Muscle layer of colon (tissue), 2 donors: ENCODE data around the gene CWC15.
"Not testable (repeated sequence)": the region's sequence is repeated elsewhere in the genome, so short reads cannot be mapped to it uniquely, and the experiment has no call there.

ENCODE experiments used
- H3K27ac ChIP-seq: one replicate; pipeline ENCODE4 v1.7.0; 2013; ENCODE audit warnings: low read depth, mild to moderate bottlenecking, low read length, moderate library complexity
- H3K27me3 ChIP-seq, 2 donors: one replicate each; pipeline ENCODE4 v1.7.0; 2013; ENCODE audit warnings: low read length in 2 of 2, mild to moderate bottlenecking in 2 of 2; ENCODE audit not compliant: insufficient read depth in 2 of 2, control insufficient read depth in 1 of 2
- H3K36me3 ChIP-seq: one replicate; pipeline ENCODE4 v1.7.0; 2013; ENCODE audit warnings: mild to moderate bottlenecking, low read length; ENCODE audit not compliant: insufficient read depth
- H3K4me1 ChIP-seq: one replicate; pipeline ENCODE4 v1.7.0; 2013; ENCODE audit warnings: mild to moderate bottlenecking, low read length; ENCODE audit not compliant: insufficient read depth
- H3K4me3 ChIP-seq, 2 donors: one replicate each; pipeline ENCODE4 v1.7.0; 2013; ENCODE audit warnings: low read length in 2 of 2, low read depth in 1 of 2, mild to moderate bottlenecking in 1 of 2, moderate library complexity in 1 of 2
- H3K9ac ChIP-seq: one replicate; pipeline ENCODE4 v1.7.0; 2013; ENCODE audit warnings: low read length
- H3K9me3 ChIP-seq: one replicate; pipeline ENCODE4 v1.7.0; 2013; ENCODE audit warnings: mild to moderate bottlenecking, low read length
- donor health status: abdominal sarcoma.
- donor health status: Adenocarcinoma of cecum.

CWC15 gene

DNA sequence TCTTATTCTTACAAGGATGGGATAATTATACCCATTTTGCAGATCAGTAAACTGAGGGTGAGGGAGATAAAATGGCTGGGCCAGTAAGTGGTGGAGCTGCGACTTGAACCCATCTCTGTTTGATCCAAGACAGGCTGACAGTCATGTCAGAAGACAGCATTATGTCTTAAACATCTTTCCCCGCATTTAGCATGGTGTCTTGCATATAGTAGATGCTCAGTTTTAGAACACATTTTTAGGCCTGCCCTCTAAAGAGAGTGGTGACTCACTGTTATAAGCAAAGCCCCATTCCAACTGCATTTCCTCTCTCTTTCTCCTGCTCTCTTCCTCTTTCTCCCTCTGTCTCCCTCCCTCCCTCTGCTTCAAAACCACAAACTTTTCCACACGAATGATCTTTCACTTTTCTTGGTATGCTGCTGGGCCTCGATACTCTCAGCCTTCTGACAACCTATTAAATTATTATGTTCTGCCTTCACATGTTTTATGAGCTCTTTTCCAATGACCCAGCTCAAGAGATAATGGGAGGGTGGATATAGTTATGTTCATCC is 25.2 kb downstream of the CWC15 start:
- no peaks in the 10 kb centered on the region for H3K27me3 ChIP-seq
- H3K27ac ChIP-seq = no peak overlapping the region
- H3K9me3 ChIP-seq = no peaks in the 10 kb centered on the region
- no peak overlapping the region for H3K9ac ChIP-seq
- H3K36me3 ChIP-seq = no peaks in the 10 kb centered on the region
- H3K4me1 ChIP-seq = no peaks in the 10 kb centered on the region
- no peak overlapping the region for H3K4me3 ChIP-seq

DNA sequence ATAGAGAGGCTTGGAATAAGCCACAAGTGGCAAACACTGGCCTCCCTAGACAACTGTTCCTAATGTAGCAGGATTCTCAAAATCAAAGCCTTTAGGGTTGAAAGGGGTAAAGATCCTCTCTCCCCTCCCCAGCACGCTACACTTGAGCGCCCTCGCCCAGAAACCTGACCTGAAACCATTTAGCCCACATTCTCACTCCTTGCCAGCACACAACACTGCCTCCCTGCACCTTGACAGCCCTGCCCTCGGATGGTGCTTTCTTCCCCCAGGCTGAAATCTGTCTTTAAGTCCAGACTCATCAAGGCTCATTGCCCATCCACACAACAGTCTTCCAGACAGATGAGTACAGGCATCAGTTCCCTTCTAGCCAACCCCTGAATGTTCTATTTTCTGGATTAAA is 26.5 kb downstream of the CWC15 start:
- H3K27me3 ChIP-seq = no peaks in the 10 kb centered on the region
- no peaks in the 10 kb centered on the region for H3K4me1 ChIP-seq
- no peak overlapping the region for H3K9ac ChIP-seq
- H3K27ac ChIP-seq = no peak overlapping the region
- no peak overlapping the region for H3K4me3 ChIP-seq
- H3K36me3 ChIP-seq = no peaks in the 10 kb centered on the region
- no peaks in the 10 kb centered on the region for H3K9me3 ChIP-seq

DNA sequence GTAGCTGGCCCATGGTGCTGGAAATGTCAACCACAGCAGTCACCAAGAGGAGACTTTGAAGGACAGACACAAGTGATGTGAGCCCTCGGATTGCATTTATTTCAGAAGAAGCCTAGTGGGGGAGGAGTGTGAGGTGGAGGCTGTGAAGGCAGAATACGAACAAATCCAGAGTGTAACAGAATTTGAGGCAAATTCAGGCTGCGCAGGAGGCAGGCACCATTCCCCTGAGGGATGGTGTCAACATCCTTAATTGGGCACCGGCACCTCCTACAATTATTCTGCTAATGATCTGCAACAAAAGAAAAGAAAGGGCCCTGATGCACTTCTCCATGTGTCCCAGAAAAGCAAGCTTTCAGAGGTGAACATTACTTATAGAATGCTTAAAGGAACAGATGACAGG is 32.2 kb downstream of the CWC15 start:
- Histone ChIP-seq H3K27me3 (no peaks in the 10 kb centered on the region), H3K4me3 (no peak overlapping the region), H3K4me1 (no peaks in the 10 kb centered on the region), H3K27ac (no peak overlapping the region), H3K36me3 (no peaks in the 10 kb centered on the region), H3K9ac (no peak overlapping the region), H3K9me3 (no peaks in the 10 kb centered on the region)

DNA sequence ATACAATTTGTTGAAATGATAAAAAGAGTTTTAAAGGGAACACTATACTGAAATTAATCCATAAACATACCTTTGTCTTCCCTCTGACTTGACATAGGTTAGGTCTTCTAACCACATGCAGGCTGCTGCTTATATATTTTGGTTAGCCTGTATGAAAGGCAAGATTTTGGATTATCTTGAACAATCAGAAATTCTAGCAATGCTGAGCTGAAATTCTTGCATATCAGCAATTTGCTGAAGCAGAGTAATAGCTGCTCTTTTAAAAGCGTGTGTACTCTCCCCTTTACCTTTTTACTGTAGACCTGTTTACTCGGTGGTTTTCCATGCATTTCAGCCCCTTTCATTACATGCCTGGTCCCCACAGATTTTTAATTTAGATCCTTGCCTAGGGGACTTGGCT is 34.0 kb downstream of the CWC15 start:
- Histone ChIP-seq H3K9me3 (no peaks in the 10 kb centered on the region), H3K27me3 (no peaks in the 10 kb centered on the region)

DNA sequence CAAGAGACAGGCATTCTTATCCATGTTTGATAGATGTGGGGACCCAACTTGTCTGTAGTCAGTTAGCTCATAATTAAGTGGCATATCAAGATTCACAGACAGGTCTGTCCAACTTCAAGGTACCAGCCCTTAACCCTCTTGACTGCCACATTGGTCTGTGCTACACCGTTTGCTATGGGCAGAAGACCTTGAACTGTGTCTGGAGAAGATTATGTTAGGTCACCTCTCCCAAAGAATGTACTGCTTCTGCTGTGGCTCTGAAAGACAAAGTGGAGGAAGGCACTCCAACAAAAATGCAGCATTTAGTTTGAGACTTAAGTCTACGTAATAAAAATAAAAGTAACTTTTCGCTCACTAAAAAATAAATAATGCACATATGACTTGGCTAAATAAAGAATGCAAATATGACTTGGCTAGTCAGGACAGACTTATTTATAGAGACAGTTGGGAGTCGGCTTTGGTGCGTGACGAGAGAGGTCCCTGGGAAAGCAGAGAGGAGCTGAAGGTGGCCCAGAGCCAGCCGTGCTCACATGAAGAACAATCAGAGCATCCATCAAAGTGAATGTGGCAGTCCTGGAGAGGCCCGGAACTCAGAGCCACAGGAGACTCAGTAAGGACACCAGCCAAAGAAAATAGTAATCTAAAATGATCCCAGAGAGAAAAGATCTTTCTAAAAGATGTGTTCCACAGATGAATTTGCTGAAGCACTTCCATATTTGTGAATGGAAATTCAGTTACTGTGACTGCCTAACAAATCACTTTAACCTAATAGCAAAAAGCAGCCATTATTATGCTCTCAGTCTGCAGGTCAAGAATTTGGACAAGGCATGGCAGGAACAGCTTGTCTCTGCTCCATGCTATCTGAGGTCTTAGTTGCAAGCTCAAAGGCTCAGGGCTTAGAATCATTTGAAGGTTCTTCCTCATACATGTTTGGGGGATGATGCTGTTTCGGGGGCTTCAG is 35.0 kb downstream of the CWC15 start:
- Histone ChIP-seq H3K36me3 (no peaks in the 10 kb centered on the region), H3K9me3 (no peaks in the 10 kb centered on the region), H3K4me1 (no peaks in the 10 kb centered on the region), H3K27ac (no peak overlapping the region), H3K4me3 (no peak overlapping the region), H3K27me3 (no peaks in the 10 kb centered on the region), H3K9ac (no peak overlapping the region)

More for the DNA sequence above, 34.0 kb downstream of the CWC15 start:
- Histone ChIP-seq H3K27ac (no peak overlapping the region), H3K4me3 (no peak overlapping the region), H3K9ac (no peak overlapping the region), H3K4me1 (no peaks in the 10 kb centered on the region), H3K36me3 (no peaks in the 10 kb centered on the region)

DNA sequence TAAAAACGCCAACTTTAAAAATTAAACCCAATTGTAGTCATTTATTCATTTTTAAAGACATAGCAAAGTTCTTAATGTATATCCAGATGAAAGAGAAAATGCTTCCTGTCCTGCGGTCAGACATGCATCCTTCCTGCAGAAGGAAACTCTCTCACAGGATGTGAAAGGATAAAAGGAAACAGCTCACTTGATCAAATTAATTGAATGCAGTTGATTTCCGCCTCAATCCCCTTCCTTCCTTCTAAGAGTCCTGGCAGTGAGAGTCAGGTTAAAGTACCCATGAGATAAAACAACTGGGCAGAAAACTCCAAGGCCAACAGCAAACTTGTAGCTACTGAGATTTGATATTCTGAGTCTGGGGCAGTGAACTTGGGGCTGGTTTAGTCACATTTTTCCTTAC is 38.5 kb downstream of the CWC15 start:
- no peak overlapping the region for H3K27ac ChIP-seq

DNA sequence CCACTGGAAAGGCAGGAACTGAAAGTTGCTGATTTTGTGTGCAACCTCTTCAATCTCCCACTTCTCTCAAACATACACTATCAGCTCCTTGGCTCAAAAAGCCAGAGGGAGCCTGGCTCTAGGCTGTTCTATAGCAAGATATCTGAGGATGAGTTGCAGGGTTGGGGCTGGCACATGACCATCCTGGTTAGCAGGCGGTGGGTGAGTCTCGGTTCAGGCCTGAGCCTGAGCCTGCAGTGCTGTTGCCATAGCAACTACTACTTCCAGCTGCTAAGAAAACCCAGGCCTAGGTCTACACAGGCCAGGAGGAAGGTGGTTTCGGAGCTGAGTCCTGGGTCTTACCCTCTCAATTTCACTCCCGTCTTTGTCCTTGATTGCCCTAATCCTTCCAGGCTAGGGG is 39.0 kb downstream of the CWC15 start:
- no peak overlapping the region for H3K9ac ChIP-seq
- no peak overlapping the region for H3K27ac ChIP-seq
- no peaks in the 10 kb centered on the region for H3K36me3 ChIP-seq
- no peak overlapping the region for H3K4me3 ChIP-seq
- H3K4me1 ChIP-seq = no peaks in the 10 kb centered on the region
- no peaks in the 10 kb centered on the region for H3K9me3 ChIP-seq
- H3K27me3 ChIP-seq = no peaks in the 10 kb centered on the region

More for the DNA sequence above, 38.5 kb downstream of the CWC15 start:
- no peaks in the 10 kb centered on the region for H3K27me3 ChIP-seq
- no peaks in the 10 kb centered on the region for H3K36me3 ChIP-seq
- H3K9ac ChIP-seq = no peak overlapping the region
- no peaks in the 10 kb centered on the region for H3K9me3 ChIP-seq
- no peak overlapping the region for H3K4me3 ChIP-seq
- H3K4me1 ChIP-seq = no peaks in the 10 kb centered on the region

DNA sequence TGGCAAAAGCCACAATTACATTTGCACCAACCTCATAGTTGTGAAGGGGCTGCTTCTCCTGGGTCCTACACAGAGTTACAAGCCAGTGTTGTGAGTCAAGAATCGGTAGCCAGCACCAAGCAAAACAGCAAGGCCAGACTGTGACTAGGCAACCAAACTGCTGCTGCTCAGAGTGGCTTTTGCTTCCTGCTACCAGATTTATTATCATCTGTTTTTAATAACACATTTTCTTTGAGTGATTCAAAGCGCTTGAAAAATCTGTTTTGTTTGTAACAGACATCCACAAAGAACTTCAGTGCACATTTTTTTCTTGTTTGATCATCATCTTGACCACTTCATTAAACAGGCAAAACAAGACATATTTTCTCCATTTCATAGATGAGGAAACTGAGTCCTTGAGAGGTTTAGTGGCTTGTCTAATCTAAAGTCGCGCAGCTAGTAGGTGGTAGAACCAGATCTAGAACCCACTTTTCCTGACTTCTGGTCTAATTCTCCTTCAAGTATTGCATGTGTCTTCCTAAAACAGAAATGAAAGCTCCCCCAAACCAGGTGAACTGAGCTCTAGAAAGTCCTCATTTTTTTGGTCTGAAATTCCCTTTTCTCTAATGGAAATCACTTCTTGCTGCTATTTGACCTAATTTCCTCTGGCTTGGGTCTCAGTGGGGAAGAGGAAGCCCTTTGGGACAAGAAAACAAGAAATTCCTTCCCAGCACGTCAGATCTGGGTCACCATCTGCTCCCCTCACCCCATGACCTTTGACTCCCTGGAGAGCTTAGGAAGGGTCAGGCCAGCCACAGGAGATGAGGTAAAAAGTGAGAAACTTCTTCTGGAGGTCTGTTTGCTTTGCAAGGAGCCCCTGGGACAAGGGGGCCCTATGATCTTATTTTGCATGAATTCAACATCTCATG is 39.9 kb downstream of the CWC15 start:
- no peaks in the 10 kb centered on the region for H3K9me3 ChIP-seq
- H3K36me3 ChIP-seq = no peaks in the 10 kb centered on the region
- H3K4me1 ChIP-seq = peaks cover 2% of the 10 kb centered on the region
- H3K27ac ChIP-seq = no peak overlapping the region
- H3K27me3 ChIP-seq = no peaks in the 10 kb centered on the region
- no peak overlapping the region for H3K9ac ChIP-seq
- no peak overlapping the region for H3K4me3 ChIP-seq

DNA sequence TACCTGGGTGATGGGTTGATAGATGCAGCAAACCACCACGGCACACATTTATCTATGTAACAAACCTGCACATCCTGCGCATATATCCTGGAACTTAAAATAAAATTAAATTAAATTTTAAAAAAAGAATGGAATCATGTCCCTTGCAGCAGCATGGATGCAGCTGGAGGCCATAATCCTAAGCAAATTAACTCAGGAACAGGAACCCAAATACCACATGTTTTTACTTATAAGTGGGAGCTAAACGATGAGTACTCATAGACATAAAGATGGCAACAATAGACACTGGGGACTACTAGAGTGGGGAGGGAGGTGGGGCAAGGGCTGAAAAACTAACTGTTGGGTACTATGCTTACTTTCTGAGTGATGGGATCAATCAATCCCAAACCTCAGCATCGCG is 40.9 kb downstream of the CWC15 start:
- Histone ChIP-seq H3K4me3 (no peak overlapping the region), H3K27me3 (no peaks in the 10 kb centered on the region), H3K27ac (no peak overlapping the region), H3K4me1 (peaks cover 11% of the 10 kb centered on the region), H3K9ac (no peak overlapping the region), H3K36me3 (no peaks in the 10 kb centered on the region), H3K9me3 (no peaks in the 10 kb centered on the region)

DNA sequence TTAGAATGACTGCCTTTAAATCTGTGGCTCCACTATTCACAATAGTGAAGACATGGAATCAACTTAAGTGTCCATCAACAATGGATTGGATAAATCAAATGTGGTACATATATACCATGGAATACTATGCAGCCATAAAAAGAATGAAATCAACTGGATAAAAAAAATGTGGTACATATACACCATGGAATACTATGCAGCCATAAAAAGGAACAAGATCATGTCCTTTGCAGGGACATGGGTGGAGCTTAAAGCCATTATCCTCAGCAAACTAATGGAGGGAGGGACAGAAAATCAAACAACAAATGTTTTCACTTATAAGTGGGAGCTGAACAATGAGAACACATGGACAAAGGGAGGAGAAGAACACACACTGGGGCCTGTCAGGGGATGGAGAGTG is 41.3 kb downstream of the CWC15 start:
- not testable (repeated sequence) for H3K4me3 ChIP-seq, H3K27ac ChIP-seq, H3K36me3 ChIP-seq, H3K9ac ChIP-seq, H3K27me3 ChIP-seq, H3K9me3 ChIP-seq
- peaks cover 16% of the 10 kb centered on the region for H3K4me1 ChIP-seq
